Endothelial cell of umbilical vein (primary cell): Measurements from ENCODE around the gene TBX1. TPM values are rescaled to one million over a fixed set of nuclear protein-coding genes. Genes with fewer than 3 reads are reported as not detected.

Source experiments
- BruUV-seq: library from RNA; stranded (reverse); fragments of 400-500 nt; replicated peaks from 2 replicates; lab custom pipeline; 2021; lab: Mats Ljungman, UMichigan
- CTCF ChIA-PET: fragments of 300-600, 350-600 bp; sonication (Branson Sonifier 250); formaldehyde crosslinking; loops from one replicate; lab custom pipeline; 2021; ENCODE audit warnings: antibody characterized with exemption, inconsistent platforms; lab: Charles Lee
- POLR2A ChIA-PET: fragments of 300-600, 350-600 bp; sonication (Branson Sonifier 250); formaldehyde crosslinking; loops from one replicate; lab custom pipeline; 2021; ENCODE audit warnings: antibody characterized with exemption, inconsistent platforms; lab: Charles Lee
- DNase-seq: peaks from one replicate; pipeline ENCODE4 v3.0.0-alpha.2; 2011; ENCODE audit warnings: low read depth, low spot score
- FAIRE-seq: peaks from 2 replicates; lab custom pipeline; 2011; peaks lifted over from hg19 to GRCh38; lab: Jason Lieb, UNC
- H2AFZ ChIP-seq: 2 replicates; pipeline ENCODE4 v1.6.0; 2012; ENCODE audit warnings: low read depth, low read length, control low read depth, inconsistent platforms
- H3K27ac ChIP-seq: 2 replicates; pipeline ENCODE4 v1.5.1; 2011; ENCODE audit warnings: low read depth, mild to moderate bottlenecking, control low read depth, low read length, moderate library complexity; ENCODE audit not compliant: insufficient read depth
- H3K27me3 ChIP-seq, 2 experiments: 2 replicates each; pipeline versions ENCODE4 v1.6.0 to v1.6.1; 2011; ENCODE audit warnings: low read length in 2 of 2, mixed read lengths in 1 of 2; ENCODE audit not compliant: control insufficient read depth in 2 of 2, insufficient read depth in 2 of 2
- H3K36me3 ChIP-seq, 2 experiments: 2 replicates in 1 of 2; 3 replicates in 1 of 2; pipeline ENCODE4 v1.5.1; 2011; ENCODE audit warnings: low read length in 2 of 2, mild to moderate bottlenecking in 1 of 2, moderate library complexity in 1 of 2; ENCODE audit not compliant: control insufficient read depth in 2 of 2, insufficient read depth in 2 of 2; ENCODE audit errors: extremely low read depth in 1 of 2
- H3K4me1 ChIP-seq: 3 replicates; pipeline ENCODE4 v1.5.1; 2011; ENCODE audit warnings: mild to moderate bottlenecking, low read length; ENCODE audit not compliant: control insufficient read depth, insufficient read depth; ENCODE audit errors: extremely low read depth
- H3K4me2 ChIP-seq: 2 replicates; pipeline ENCODE4 v1.6.1; 2011; ENCODE audit warnings: low read length, control low read depth, mixed read lengths; ENCODE audit not compliant: insufficient read depth
- H3K4me3 ChIP-seq, 3 experiments: fragments of 200-600 bp in 1 of 3; sonication (generic), shearing (Covaris generic) in 1 of 3; replicated peaks in 1 of 3; 2 replicates each; pipeline ENCODE4 v1.5.1; 2011 to 2016; ENCODE audit warnings: control low read depth in 3 of 3, low read length in 3 of 3, mild to moderate bottlenecking in 2 of 3, inconsistent platforms in 1 of 3, low read depth in 1 of 3, moderate library complexity in 1 of 3; ENCODE audit not compliant: insufficient read depth in 1 of 3
- H3K79me2 ChIP-seq: 2 replicates; pipeline ENCODE4 v1.6.0; 2012; ENCODE audit warnings: low read length, inconsistent platforms; ENCODE audit not compliant: control insufficient read depth, insufficient read depth
- H3K9ac ChIP-seq: replicated peaks from 2 replicates; pipeline ENCODE3; 2011; ENCODE audit warnings: low read length, control low read depth; ENCODE audit not compliant: insufficient read depth; ENCODE audit errors: extremely low read depth
- H3K9me1 ChIP-seq: replicated peaks from 3 replicates; pipeline ENCODE4 v1.6.0; 2011; ENCODE audit warnings: mild to moderate bottlenecking, low read length; ENCODE audit not compliant: control insufficient read depth, insufficient read depth; ENCODE audit errors: extremely low read depth
- H3K9me3 ChIP-seq: replicated peaks from 2 replicates; pipeline ENCODE4 v1.5.1; 2012; ENCODE audit warnings: low read length, inconsistent platforms; ENCODE audit not compliant: control insufficient read depth, insufficient read depth
- H4K20me1 ChIP-seq: replicated peaks from 2 replicates; pipeline ENCODE3; 2011; ENCODE audit warnings: mild to moderate bottlenecking, low read length; ENCODE audit not compliant: control insufficient read depth, insufficient read depth; ENCODE audit errors: extremely low read depth
- CTCF ChIP-seq, 2 donors: IDR thresholded peaks; 1 replicate in 1 of 2; 2 replicates in 1 of 2; pipeline ENCODE4 v1.5.1; 2011; ENCODE audit warnings: low read length in 2 of 2, mild to moderate bottlenecking in 2 of 2, moderate library complexity in 2 of 2, control low read depth in 1 of 2, inconsistent platforms in 1 of 2, low read depth in 1 of 2; ENCODE audit not compliant: insufficient read depth in 1 of 2; ENCODE audit errors: extremely low read depth in 1 of 2
- EZH2 ChIP-seq: IDR thresholded peaks from 2 replicates; pipeline ENCODE4 v1.6.1; 2012; ENCODE audit warnings: borderline replicate concordance, low read depth, mild to moderate bottlenecking, moderate library complexity, low read length, inconsistent platforms; ENCODE audit not compliant: severe bottlenecking
- FOS ChIP-seq: IDR thresholded peaks from 2 replicates; pipeline ENCODE4 v1.6.1; 2011; ENCODE audit warnings: mild to moderate bottlenecking, low read length, moderate library complexity, borderline replicate concordance; ENCODE audit not compliant: insufficient read depth
- GATA2 ChIP-seq: IDR thresholded peaks from 2 replicates; pipeline ENCODE4 v1.7.0; 2011; ENCODE audit warnings: low read depth, mild to moderate bottlenecking, moderate library complexity, mixed read lengths, low read length; ENCODE audit not compliant: insufficient read length, insufficient read depth
- JUN ChIP-seq: IDR thresholded peaks from 2 replicates; pipeline ENCODE4 v1.6.1; 2011; ENCODE audit warnings: borderline replicate concordance, low read depth; ENCODE audit not compliant: insufficient read length, insufficient read depth
- MYC ChIP-seq: IDR thresholded peaks from one replicate; pipeline ENCODE4 v1.6.1; 2011; ENCODE audit warnings: mild to moderate bottlenecking, low read depth, low read length
- dilution Hi-C: fragments of 300-500 bp; cut with MboI; formaldehyde crosslinking; loops from one replicate; pipeline ENCODE4 v1.15.0; 2019; ENCODE audit warnings: low sequenced_read_pairs; ENCODE audit not compliant: extremely low pct_ligation_motif_present
- intact Hi-C: fragments of 100-400 bp; cut with micrococcal nuclease; formaldehyde crosslinking; loops from one replicate; pipeline ENCODE4 v1.10.0; 2022
- polyA plus RNA-seq, 4 experiments: library from polyadenylated mRNA; depleted of rRNA in 3 of 4; stranded (reverse) in 3 of 4; unstranded in 1 of 4; fragments of >200 nt; gene quantifications; 2 replicates each; pipeline versions ENCODE4 v1.2.1 to v1.2.3, GENCODE V29; 2011 to 2012; ENCODE audit warnings: missing spikeins in 1 of 4
- total RNA-seq: library from RNA; stranded (reverse); gene quantifications from 2 replicates; pipeline ENCODE4 v1.2.3, GENCODE V29; 2021
- TF ChIP-seq, protein P1 (sequence below): IDR thresholded peaks from 2 replicates; pipeline ENCODE4 v1.6.1; 2011; ENCODE audit not compliant: insufficient read depth, insufficient read length

Gene TBX1
- total and polyA plus RNA-seq, 2 donors (not counting 3 experiments of a cell fraction or from before 2014, with no cell fraction given) = 11.0 to 30.2 TPM

GRCh38 chr22:19731361-19732135 lies 29.0 kb upstream of the TBX1 start:
- H3K4me3 ChIP-seq = no peak overlapping the region
- H3K27me3 ChIP-seq = no peaks in the 10 kb centered on the region
- no peak overlapping the region for H3K4me2 ChIP-seq
- intact Hi-C loops (loop anchor here (2.0 kb wide), 3 partner anchors 69 to 281 kb away; partner anchors contain the start of genes GNB1L and RTL10), dilution Hi-C loops (no loop called here)
- POLR2A ChIA-PET = no interaction called here
- no peak overlapping the region for H3K27ac ChIP-seq
- H3K9me1 ChIP-seq = no peaks in the 10 kb centered on the region
- CTCF ChIA-PET = interaction anchor here (0.9 to 5.5 kb wide), 38 partner anchors 11 to 282 kb away, joined by 3 to 372 read pairs (median 12); partner anchors contain the start of genes GNB1L, RTL10 and TBX1
- TF ChIP-seq GATA2 (no peak), CTCF (IDR thresholded peaks at IDR 0.05; ENCODE audit: extremely low read depth in 1 of 2, insufficient read depth in 1 of 2, low read depth in 1 of 2, low read length in 2 of 2) (no peak), MYC (no peak), EZH2 (no peak), FOS (no peak), JUN (no peak)
- TF ChIP-seq, protein P1, sequence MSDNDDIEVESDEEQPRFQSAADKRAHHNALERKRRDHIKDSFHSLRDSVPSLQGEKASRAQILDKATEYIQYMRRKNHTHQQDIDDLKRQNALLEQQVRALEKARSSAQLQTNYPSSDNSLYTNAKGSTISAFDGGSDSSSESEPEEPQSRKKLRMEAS = no peak
- H3K4me1 ChIP-seq = peaks cover 3% of the 10 kb centered on the region
- H3K36me3 ChIP-seq = no peaks in the 10 kb centered on the region
- no peak overlapping the region for H3K9ac ChIP-seq
- no peak for DNase-seq
- FAIRE-seq = no peak
- H2AFZ ChIP-seq = no peak overlapping the region
- H3K79me2 ChIP-seq = no peaks in the 10 kb centered on the region
- no TSS peak for BruUV-seq
- no peaks in the 10 kb centered on the region for H3K9me3 ChIP-seq
- H4K20me1 ChIP-seq = no peaks in the 10 kb centered on the region
